WERI-Rb-1 (cell line): ENCODE results near the gene RUSF1.

ENCODE experiments used
- DNase-seq: peaks from one replicate; pipeline ENCODE4 v3.0.0-alpha.2; 2020
- H3K27ac ChIP-seq: fragments of 250-450 bp; sonication (Bioruptor Pico); 2 replicates; pipeline ENCODE4 v1.5.1; 2020; ENCODE audit warnings: mild to moderate bottlenecking, moderate library complexity
- H3K27me3 ChIP-seq: fragments of 250-450 bp; sonication (Bioruptor Pico); 2 replicates; pipeline ENCODE4 v1.5.1; 2021; ENCODE audit warnings: mild to moderate bottlenecking, low read depth, moderate library complexity; ENCODE audit not compliant: insufficient read depth, severe bottlenecking
- H3K36me3 ChIP-seq: fragments of 250-450 bp; sonication (Bioruptor Pico); 2 replicates; pipeline ENCODE4 v1.5.1; 2020; ENCODE audit warnings: mild to moderate bottlenecking, moderate library complexity
- H3K4me3 ChIP-seq: 2 replicates; pipeline ENCODE4 v1.5.1; 2011; ENCODE audit warnings: low read depth, mild to moderate bottlenecking, control low read depth, low read length
- H3K9me3 ChIP-seq: fragments of 250-450 bp; sonication (Bioruptor Pico); 2 replicates; pipeline ENCODE4 v1.5.1; 2021; ENCODE audit warnings: mild to moderate bottlenecking, moderate library complexity; ENCODE audit not compliant: severe bottlenecking
- CTCF ChIP-seq: IDR thresholded peaks from 2 replicates; pipeline ENCODE4 v1.5.1; 2011; ENCODE audit warnings: low read depth, mild to moderate bottlenecking, control low read depth, inconsistent platforms, low read length

Gene RUSF1

GRCh38 chr16:31501966-31502348 is 6.2 kb downstream of the RUSF1 start:
- no peak for TF ChIP-seq CTCF
- no peak for DNase-seq
- Histone ChIP-seq H3K27ac (no peak overlapping the region), H3K27me3 (no peaks in the 10 kb centered on the region), H3K4me3 (no peak overlapping the region), H3K36me3 (peaks cover 8% of the 10 kb centered on the region; the same call in 1 of the 2 replicates), H3K9me3 (no peaks in the 10 kb centered on the region)

DNA sequence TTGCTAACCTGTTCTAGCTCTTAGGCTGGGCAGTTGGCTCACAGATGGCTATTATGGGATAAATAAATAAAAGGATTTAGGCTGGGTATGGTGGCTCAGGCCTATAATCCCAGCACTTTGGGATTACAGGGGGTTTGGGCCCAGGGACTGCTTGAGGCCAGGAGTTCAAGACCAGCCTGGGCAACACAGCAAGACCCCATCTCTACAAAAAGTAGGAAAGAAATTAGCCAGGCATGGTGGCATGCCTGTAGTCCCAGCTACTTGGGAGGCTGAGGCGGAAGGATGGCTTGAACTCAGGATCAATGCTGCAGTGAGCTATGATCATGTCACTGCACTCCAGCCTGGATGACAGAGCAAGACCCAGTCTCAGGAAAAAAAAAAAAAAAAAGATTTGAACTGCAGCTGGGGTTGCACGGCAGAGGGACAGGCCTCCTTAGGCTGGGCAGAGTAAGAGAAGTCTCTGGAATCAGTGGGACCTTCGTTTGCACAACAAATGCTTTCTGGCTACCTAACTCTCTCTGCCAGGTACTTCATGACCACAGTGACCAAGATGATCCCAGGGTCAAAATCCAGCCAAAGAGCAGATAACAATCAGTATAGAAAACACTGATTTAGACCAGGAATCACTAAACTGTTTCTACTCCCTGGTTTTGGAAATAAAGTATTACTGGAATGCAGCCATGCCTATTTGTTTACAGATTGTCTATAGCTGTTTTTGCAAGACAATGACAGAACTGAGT is 6.8 kb downstream of the RUSF1 start:
- Histone ChIP-seq H3K27me3 (no peaks in the 10 kb centered on the region), H3K36me3 (peaks cover 8% of the 10 kb centered on the region; the same call in 1 of the 2 replicates), H3K9me3 (no peaks in the 10 kb centered on the region), H3K4me3 (no peak overlapping the region), H3K27ac (no peak overlapping the region)
- DNase-seq, result no peak
- TF ChIP-seq CTCF, result no peak

GRCh38 chr16:31499928-31500327 is 8.3 kb downstream of the RUSF1 start:
- no peak overlapping the region for H3K27ac ChIP-seq
- peaks cover 8% of the 10 kb centered on the region for H3K36me3 ChIP-seq
- no peak overlapping the region for H3K4me3 ChIP-seq
- no peaks in the 10 kb centered on the region for H3K9me3 ChIP-seq
- TF ChIP-seq CTCF, result no peak
- no peaks in the 10 kb centered on the region for H3K27me3 ChIP-seq
- no peak for DNase-seq

DNA sequence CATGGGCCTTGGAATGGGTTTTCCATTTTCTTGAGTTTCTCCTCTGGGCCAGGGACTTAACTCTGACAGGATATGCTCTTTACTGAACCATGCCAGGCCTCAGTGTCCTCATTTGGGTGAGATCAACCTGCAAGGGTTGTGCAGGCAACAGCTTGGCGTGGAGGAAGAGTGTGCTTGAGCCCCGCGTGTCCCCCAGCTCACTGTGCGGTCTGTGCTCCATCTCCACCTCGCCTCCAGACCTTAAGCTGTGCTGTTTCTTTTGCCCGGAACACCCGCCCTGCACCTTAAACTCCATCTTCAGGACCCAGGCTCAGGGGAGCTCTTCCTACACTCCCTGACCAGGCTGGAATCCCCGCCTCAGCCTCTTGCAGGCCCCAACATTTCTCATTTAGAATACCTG is 9.7 kb downstream of the RUSF1 start:
- H3K36me3 ChIP-seq, result peaks cover 8% of the 10 kb centered on the region
- no peaks in the 10 kb centered on the region for H3K27me3 ChIP-seq
- no peak for DNase-seq
- H3K9me3 ChIP-seq, result no peaks in the 10 kb centered on the region
- H3K4me3 ChIP-seq, result no peak overlapping the region
- H3K27ac ChIP-seq, result no peak overlapping the region
- no peak for TF ChIP-seq CTCF

GRCh38 chr16:31496670-31497069 is 11.5 kb downstream of the RUSF1 start:
- H3K36me3 ChIP-seq, result peaks cover 8% of the 10 kb centered on the region
- no peak overlapping the region for H3K27ac ChIP-seq
- H3K4me3 ChIP-seq, result no peak overlapping the region
- DNase-seq, result no peak
- H3K27me3 ChIP-seq, result no peaks in the 10 kb centered on the region
- no peaks in the 10 kb centered on the region for H3K9me3 ChIP-seq
- TF ChIP-seq CTCF, result no peak
